ENCODE results near the gene ZC3HAV1.

ZC3HAV1 gene

GRCh38 chr7:139044813-139045794 is 64.4 kb downstream of the ZC3HAV1 start:
- TF ChIP-seq ZNF24 (tag by site-specific recombination; IDR thresholded peaks at IDR 0.05) (no peak), ZNF843 (tag by site-specific recombination; IDR thresholded peaks at IDR 0.05) (no peak), ZFP41 (tag by site-specific recombination; IDR thresholded peaks at IDR 0.05; ENCODE audit: borderline replicate concordance) (no peak)
- Histone ChIP-seq H3K27ac (ENCODE audit: extremely low read depth, low read depth, low read length) (no peak overlapping the region), H3K36me3 (ENCODE audit: control insufficient read depth in 2 of 2, insufficient read depth in 1 of 2, low read length in 2 of 2) (peaks cover 0 to 53% of the 10 kb centered on the region in 2 experiments; a peak in 1 of 3 replicates), H3K4me1 (ENCODE audit: control insufficient read depth, insufficient read depth, low read length) (no peaks in the 10 kb centered on the region), H3K9me3 (ENCODE audit: control insufficient read depth, insufficient read depth, low read depth, low read length) (no peaks in the 10 kb centered on the region), H3K4me3 (ENCODE audit: low read depth, low read length) (no peak overlapping the region)
- ChIA-PET POLR2A (no interaction called here), CTCF (interaction anchor here (0.5 to 1.7 kb wide), 3 partner anchors 22 to 65 kb away, joined by 3 to 5 read pairs (median 4); no protein-coding TSS in a partner anchor)

GRCh38 chr7:139043823-139044812 is 65.4 kb downstream of the ZC3HAV1 start:
- TF ChIP-seq ZNF354C (tag by site-specific recombination; IDR thresholded peaks at IDR 0.05; ENCODE audit: borderline replicate concordance, low read depth) = no peak
- peak; percentile 75 for TF ChIP-seq REST (tag by site-specific recombination; IDR thresholded peaks at IDR 0.05)
- no peak for TF ChIP-seq ZNF530 (tag by site-specific recombination; IDR thresholded peaks at IDR 0.05; ENCODE audit: low read depth)
- TF ChIP-seq ZNF501 (tag by site-specific recombination; IDR thresholded peaks at IDR 0.05) = no peak
- no peak for TF ChIP-seq ZNF2 (tag by site-specific recombination; IDR thresholded peaks at IDR 0.05)
- no peak for TF ChIP-seq TRIM28 (IDR thresholded peaks at IDR 0.05; ENCODE audit: borderline replicate concordance, low read length)
- CTCF ChIA-PET = interaction anchor here (0.5 kb wide), 1 partner anchor 434 kb away, joined by 3 read pairs; no protein-coding TSS in a partner anchor
- Histone ChIP-seq H3K27ac (ENCODE audit: extremely low read depth, low read depth, low read length) (no peak overlapping the region), H3K4me1 (ENCODE audit: control insufficient read depth, insufficient read depth, low read length) (no peaks in the 10 kb centered on the region), H3K9me3 (ENCODE audit: control insufficient read depth, insufficient read depth, low read depth, low read length) (no peaks in the 10 kb centered on the region), H3K36me3 (ENCODE audit: control insufficient read depth in 2 of 2, insufficient read depth in 1 of 2, low read length in 2 of 2) (peaks cover 0 to 44% of the 10 kb centered on the region in 2 experiments; a peak in 1 of 3 replicates), H3K4me3 (ENCODE audit: low read depth, low read length) (no peak overlapping the region)
- POLR2A ChIA-PET = no interaction called here

- Histone ChIP-seq H3K27ac (ENCODE audit: extremely low read depth, low read depth, low read length) (no peak overlapping the region), H3K4me1 (ENCODE audit: control insufficient read depth, insufficient read depth, low read length) (no peaks in the 10 kb centered on the region), H3K4me3 (ENCODE audit: low read depth, low read length) (no peak overlapping the region), H3K36me3 (ENCODE audit: control insufficient read depth in 2 of 2, insufficient read depth in 1 of 2, low read length in 2 of 2) (peaks cover 0 to 19% of the 10 kb centered on the region in 2 experiments; a peak in 1 of 3 replicates), H3K9me3 (ENCODE audit: control insufficient read depth, insufficient read depth, low read depth, low read length) (no peaks in the 10 kb centered on the region)
- TF ChIP-seq ZNF704 (tag by site-specific recombination; IDR thresholded peaks at IDR 0.05) (no peak), ZBTB17 (tag by site-specific recombination; IDR thresholded peaks at IDR 0.05) (peak; percentile 45; the same call in 1 of the 2 replicates)
- ChIA-PET POLR2A (no interaction called here), CTCF (interaction anchor here (0.5 kb wide), 1 partner anchor 11 kb away, joined by 5 read pairs; no protein-coding TSS in a partner anchor)
Observed at GRCh38 chr7:139041378-139042085, 68.0 kb downstream of the ZC3HAV1 start.

Measured in HEK293 (cell line).